Fibroblast of lung (primary cell): ENCODE measurements around the gene CDH15. TPM values are rescaled to one million over a fixed set of nuclear protein-coding genes. Genes with fewer than 3 reads are reported as not detected.

Experiments
- DNase-seq, 2 donors: peaks; one replicate each; pipeline versions ENCODE4 v3.0.0 to v3.0.0-alpha.2; 2010; ENCODE audit warnings: low read depth in 2 of 2
- H2AFZ ChIP-seq: 2 replicates; pipeline ENCODE4 v1.5.1; 2012; ENCODE audit warnings: low read length, control low read depth, inconsistent platforms
- H3K27ac ChIP-seq: 2 replicates; pipeline ENCODE4 v1.5.1; 2011; ENCODE audit warnings: low read length, control low read depth; ENCODE audit not compliant: insufficient read depth
- H3K27me3 ChIP-seq: 2 replicates; pipeline ENCODE4 v1.5.1; 2011; ENCODE audit warnings: mild to moderate bottlenecking, low read length; ENCODE audit not compliant: control insufficient read depth, insufficient read depth
- H3K36me3 ChIP-seq: 2 replicates; pipeline ENCODE4 v1.5.1; 2011; ENCODE audit warnings: low read length; ENCODE audit not compliant: control insufficient read depth, insufficient read depth
- H3K4me1 ChIP-seq: 2 replicates; pipeline ENCODE4 v1.5.1; 2011; ENCODE audit warnings: low read length; ENCODE audit not compliant: control insufficient read depth, insufficient read depth; ENCODE audit errors: extremely low read depth
- H3K4me2 ChIP-seq: 2 replicates; pipeline ENCODE4 v1.5.1; 2011; ENCODE audit warnings: low read length, control low read depth; ENCODE audit not compliant: insufficient read depth; ENCODE audit errors: extremely low read depth
- H3K4me3 ChIP-seq, 4 experiments: fragments of 200-600 bp in 1 of 4; sonication (generic) in 1 of 4; replicated peaks in 1 of 4; 2 replicates each; pipeline ENCODE4 v1.5.1; 2011 to 2016; ENCODE audit warnings: low read length in 4 of 4, low read depth in 3 of 4, mild to moderate bottlenecking in 3 of 4, control low read depth in 2 of 4, inconsistent platforms in 1 of 4, mixed read lengths in 1 of 4; ENCODE audit not compliant: insufficient read depth in 1 of 4; ENCODE audit errors: control extremely low read depth in 1 of 4
- H3K79me2 ChIP-seq: 2 replicates; pipeline ENCODE4 v1.5.1; 2012; ENCODE audit warnings: mild to moderate bottlenecking, low read length, inconsistent platforms; ENCODE audit not compliant: control insufficient read depth, insufficient read depth
- H3K9ac ChIP-seq: 2 replicates; pipeline ENCODE4 v1.5.1; 2011; ENCODE audit warnings: mild to moderate bottlenecking, low read length, control low read depth; ENCODE audit not compliant: insufficient read depth
- H3K9me3 ChIP-seq: 2 replicates; pipeline ENCODE4 v1.5.1; 2012; ENCODE audit warnings: low read depth, low read length; ENCODE audit not compliant: control insufficient read depth, insufficient read depth
- H4K20me1 ChIP-seq: 2 replicates; pipeline ENCODE4 v1.5.1; 2011; ENCODE audit warnings: low read length; ENCODE audit not compliant: control insufficient read depth, insufficient read depth; ENCODE audit errors: extremely low read depth
- EZH2 ChIP-seq: IDR thresholded peaks from 2 replicates; pipeline ENCODE4 v1.5.1; 2012; ENCODE audit warnings: low read length, control low read depth, mild to moderate bottlenecking; ENCODE audit errors: missing control alignments
- polyA plus RNA-seq, 2 donors: library from polyadenylated mRNA; depleted of rRNA in 1 of 2; stranded (reverse) in 1 of 2; unstranded in 1 of 2; fragments of >200 nt; gene quantifications; 2 replicates each; pipeline ENCODE4 v1.2.1, GENCODE V29; 2011 to 2012; ENCODE audit warnings: missing spikeins in 1 of 2
- total RNA-seq: library from RNA; depleted of rRNA; stranded (reverse); fragments of >200 nt; gene quantifications from 2 replicates; pipeline ENCODE4 v1.2.1, GENCODE V29; 2014
- TF ChIP-seq, protein P1 (sequence below), 2 donors: IDR thresholded peaks in 1 of 2; conservative IDR thresholded peaks in 1 of 2; 1 replicate in 1 of 2; 2 replicates in 1 of 2; pipeline ENCODE4 v1.5.1; 2011 to 2012; ENCODE audit warnings: low read length in 2 of 2, control low read depth in 1 of 2, inconsistent platforms in 1 of 2, low read depth in 1 of 2, mild to moderate bottlenecking in 1 of 2

The CDH15 gene
- total and polyA plus RNA-seq, 2 donors (not counting 1 experiment from before 2014, with no cell fraction given), result 0.10 to 0.99 TPM

DNA sequence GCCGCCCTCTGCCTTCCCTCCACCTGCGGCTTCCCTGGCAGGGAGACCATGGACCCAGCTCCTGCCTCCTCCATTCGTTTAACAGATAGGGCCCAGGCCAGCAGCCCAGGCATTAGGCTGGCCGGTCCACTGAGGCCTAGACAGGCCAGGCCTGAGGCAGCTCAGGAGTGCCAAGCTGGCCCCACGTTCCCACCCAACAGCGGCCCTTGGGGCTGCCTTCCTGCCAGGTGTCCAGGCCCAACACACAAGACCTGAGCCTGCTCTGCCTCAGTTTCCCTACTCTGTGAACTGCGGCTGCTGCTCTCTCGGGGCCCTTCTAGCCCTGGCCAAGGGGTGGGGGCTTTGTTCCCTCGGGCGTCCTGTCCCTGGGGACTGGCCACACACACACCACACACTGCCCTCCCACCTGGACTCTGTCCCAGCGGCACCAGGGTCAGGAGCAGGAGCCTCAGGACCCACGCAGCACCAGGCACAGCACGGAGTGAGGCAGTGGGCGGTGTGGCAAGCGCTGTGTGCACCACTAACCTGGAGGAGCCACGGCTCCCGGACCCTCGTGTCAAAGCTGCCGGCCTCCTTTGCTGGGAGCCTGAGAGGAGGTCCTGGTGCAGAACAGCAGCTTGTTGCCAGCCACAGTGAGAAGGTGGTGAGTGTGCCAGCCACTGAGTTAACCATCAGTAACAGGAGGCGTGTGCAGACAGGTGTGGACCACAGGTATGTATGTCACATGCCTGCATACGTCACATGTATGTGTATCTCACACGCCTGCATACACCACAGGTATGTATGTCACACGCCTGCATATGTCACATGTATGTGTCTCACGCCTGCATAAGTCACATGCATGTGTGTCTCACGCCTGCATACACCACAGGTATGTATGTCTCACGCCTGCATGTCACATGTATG lies 14.6 kb upstream of the CDH15 start:
- H4K20me1 ChIP-seq, result no peaks in the 10 kb centered on the region
- H3K9me3 ChIP-seq, result no peaks in the 10 kb centered on the region
- no peak overlapping the region for H3K9ac ChIP-seq
- H3K4me1 ChIP-seq, result peaks cover 5% of the 10 kb centered on the region
- H3K79me2 ChIP-seq, result no peaks in the 10 kb centered on the region
- TF ChIP-seq EZH2, result no peak
- TF ChIP-seq, protein P1, sequence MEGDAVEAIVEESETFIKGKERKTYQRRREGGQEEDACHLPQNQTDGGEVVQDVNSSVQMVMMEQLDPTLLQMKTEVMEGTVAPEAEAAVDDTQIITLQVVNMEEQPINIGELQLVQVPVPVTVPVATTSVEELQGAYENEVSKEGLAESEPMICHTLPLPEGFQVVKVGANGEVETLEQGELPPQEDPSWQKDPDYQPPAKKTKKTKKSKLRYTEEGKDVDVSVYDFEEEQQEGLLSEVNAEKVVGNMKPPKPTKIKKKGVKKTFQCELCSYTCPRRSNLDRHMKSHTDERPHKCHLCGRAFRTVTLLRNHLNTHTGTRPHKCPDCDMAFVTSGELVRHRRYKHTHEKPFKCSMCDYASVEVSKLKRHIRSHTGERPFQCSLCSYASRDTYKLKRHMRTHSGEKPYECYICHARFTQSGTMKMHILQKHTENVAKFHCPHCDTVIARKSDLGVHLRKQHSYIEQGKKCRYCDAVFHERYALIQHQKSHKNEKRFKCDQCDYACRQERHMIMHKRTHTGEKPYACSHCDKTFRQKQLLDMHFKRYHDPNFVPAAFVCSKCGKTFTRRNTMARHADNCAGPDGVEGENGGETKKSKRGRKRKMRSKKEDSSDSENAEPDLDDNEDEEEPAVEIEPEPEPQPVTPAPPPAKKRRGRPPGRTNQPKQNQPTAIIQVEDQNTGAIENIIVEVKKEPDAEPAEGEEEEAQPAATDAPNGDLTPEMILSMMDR (conservative IDR thresholded peaks at IDR 0.05 in 1 of 2, IDR thresholded peaks at IDR 0.05 in 1 of 2; ENCODE audit: low read depth in 1 of 2, low read length in 2 of 2), result no peak
- no peak overlapping the region for H2AFZ ChIP-seq
- H3K27me3 ChIP-seq, result no peaks in the 10 kb centered on the region
- no peak overlapping the region for H3K4me3 ChIP-seq
- H3K27ac ChIP-seq, result no peak overlapping the region
- no peaks in the 10 kb centered on the region for H3K36me3 ChIP-seq
- H3K4me2 ChIP-seq, result no peak overlapping the region
- DNase-seq, result no peak

DNA sequence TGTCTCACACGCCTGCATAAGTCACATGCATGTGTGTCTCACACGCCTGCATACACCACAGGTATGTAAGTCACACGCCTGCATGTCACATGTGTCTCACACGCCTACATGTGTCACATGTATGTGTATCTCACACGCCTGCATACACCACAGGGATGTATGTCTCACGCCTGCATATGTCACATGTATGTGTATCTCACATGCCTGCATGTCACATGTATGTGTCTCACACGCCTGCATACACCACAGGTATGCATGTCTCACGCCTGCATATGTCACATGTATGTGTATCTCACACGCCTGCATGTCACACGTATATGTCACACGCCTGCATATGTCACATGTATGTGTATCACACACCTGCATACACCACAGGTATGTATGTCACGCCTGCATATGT lies 13.8 kb upstream of the CDH15 start:
- H3K79me2 ChIP-seq, result no peaks in the 10 kb centered on the region
- no peaks in the 10 kb centered on the region for H4K20me1 ChIP-seq
- no peak for DNase-seq
- no peak overlapping the region for H3K4me2 ChIP-seq
- no peaks in the 10 kb centered on the region for H3K9me3 ChIP-seq
- H3K9ac ChIP-seq, result no peak overlapping the region
- no peaks in the 10 kb centered on the region for H3K27me3 ChIP-seq
- no peak overlapping the region for H3K4me3 ChIP-seq
- H3K27ac ChIP-seq, result no peak overlapping the region
- no peak overlapping the region for H2AFZ ChIP-seq
- H3K36me3 ChIP-seq, result no peaks in the 10 kb centered on the region
- peaks cover 5% of the 10 kb centered on the region for H3K4me1 ChIP-seq
- TF ChIP-seq, protein P1 (conservative IDR thresholded peaks at IDR 0.05 in 1 of 2, IDR thresholded peaks at IDR 0.05 in 1 of 2; ENCODE audit: low read depth in 1 of 2, low read length in 2 of 2), result no peak
- TF ChIP-seq EZH2, result no peak

DNA sequence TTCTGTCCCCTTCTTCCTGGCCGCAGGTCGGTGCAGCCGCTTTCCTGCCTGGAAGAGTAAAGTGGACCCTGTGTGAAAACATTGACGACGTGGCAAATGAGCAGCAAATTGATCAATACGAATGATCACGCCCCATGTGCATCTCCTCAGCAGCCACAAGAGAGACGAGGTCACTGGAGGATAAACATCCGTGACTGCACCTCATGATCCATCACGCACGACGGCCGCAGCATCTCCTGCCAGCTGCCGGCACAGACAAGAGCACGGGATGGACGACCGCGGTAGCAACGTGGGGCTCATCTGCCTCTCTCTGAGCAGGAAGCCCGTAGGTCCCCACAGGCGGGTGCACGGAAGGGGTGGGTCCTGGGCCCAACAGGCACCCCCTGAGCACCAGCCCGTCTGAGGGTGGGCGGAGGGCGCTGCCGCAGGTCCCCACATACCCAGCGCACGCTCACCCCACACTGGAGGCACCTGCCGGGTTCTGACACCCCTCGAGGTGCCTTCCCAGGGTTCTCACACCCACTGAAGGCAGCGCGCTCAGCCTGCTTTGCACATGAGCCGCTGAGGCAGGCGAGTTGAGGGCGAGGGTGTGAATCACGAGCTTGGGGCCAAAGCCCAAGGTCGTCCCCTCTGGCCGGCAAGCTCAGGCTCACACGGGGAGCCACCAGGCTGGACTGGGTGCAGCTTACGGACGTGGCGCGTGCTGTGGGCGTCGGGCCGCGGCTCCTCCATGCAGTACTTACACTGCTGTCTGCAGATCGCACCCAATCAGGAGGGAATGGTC lies 12.3 kb upstream of the CDH15 start:
- Histone ChIP-seq H4K20me1 (no peaks in the 10 kb centered on the region), H3K4me3 (no peak overlapping the region), H3K79me2 (no peaks in the 10 kb centered on the region), H3K27me3 (no peaks in the 10 kb centered on the region), H3K27ac (no peak overlapping the region), H3K4me2 (no peak overlapping the region), H3K9ac (no peak overlapping the region), H3K9me3 (no peaks in the 10 kb centered on the region), H2AFZ (no peak overlapping the region), H3K36me3 (no peaks in the 10 kb centered on the region), H3K4me1 (peaks cover 5% of the 10 kb centered on the region)
- no peak for DNase-seq
- TF ChIP-seq, protein P1 (conservative IDR thresholded peaks at IDR 0.05 in 1 of 2, IDR thresholded peaks at IDR 0.05 in 1 of 2; ENCODE audit: low read depth in 1 of 2, low read length in 2 of 2), result no peak
- TF ChIP-seq EZH2, result no peak
